Muscle of leg (tissue), 11 donors: ENCODE data around the gene SLC28A1. TPM values are rescaled to one million over a fixed set of nuclear protein-coding genes. Genes with fewer than 3 reads are reported as not detected.

Experiments used
- DNase-seq: peaks from one replicate; pipeline ENCODE4 v3.0.0; 2013
- H3K27ac ChIP-seq: one replicate; pipeline ENCODE4 v1.5.1; 2013; ENCODE audit warnings: mild to moderate bottlenecking, low read length, control low read depth
- H3K27me3 ChIP-seq: one replicate; pipeline ENCODE4 v1.6.1; 2013; ENCODE audit warnings: low read length; ENCODE audit not compliant: control insufficient read depth, insufficient read depth
- H3K36me3 ChIP-seq: one replicate; pipeline ENCODE4 v1.6.1; 2013; ENCODE audit warnings: low read length; ENCODE audit not compliant: control insufficient read depth, insufficient read depth
- H3K4me1 ChIP-seq: one replicate; pipeline ENCODE4 v1.6.1; 2013; ENCODE audit warnings: low read length; ENCODE audit not compliant: control insufficient read depth, insufficient read depth
- H3K4me3 ChIP-seq: one replicate; pipeline ENCODE4 v1.5.1; 2013; ENCODE audit warnings: low read length, control low read depth
- H3K9me3 ChIP-seq: replicated peaks from 2 replicates; pipeline ENCODE4 v1.6.1; 2013; ENCODE audit warnings: low read depth, low read length; ENCODE audit not compliant: control insufficient read depth
- WGBS: methylation state at CpG from one replicate; pipeline ENCODE4 v1.1.5; 2013; ENCODE audit warnings: missing lambda C conversion rate; ENCODE audit not compliant: insufficient coverage; 5-methylcytosine and 5-hydroxymethylcytosine counted together
- polyA plus RNA-seq, 8 donors: library from polyadenylated mRNA; unstranded; fragments of 120-200 nt; gene quantifications; one replicate each; pipeline versions ENCODE4 v1.2.1 to v1.2.3, GENCODE V29; 2013; ENCODE audit warnings: inconsistent platforms in 1 of 8, low replicate concordance in 1 of 8; ENCODE audit not compliant: insufficient read length in 8 of 8, insufficient read depth in 1 of 8
- total RNA-seq: library from RNA; stranded (reverse); fragments of 120-200 nt; gene quantifications from one replicate; pipeline ENCODE4 v1.2.4, GENCODE V29; 2013

SLC28A1 gene
- total and polyA plus RNA-seq, 9 donors = 0.25 to 1.5 (median 0.36) TPM

- no peaks in the 10 kb centered on the region for H3K9me3 ChIP-seq
- DNase-seq = no peak
- no peak overlapping the region for H3K27ac ChIP-seq
- H3K4me3 ChIP-seq = no peak overlapping the region
- peaks cover 4% of the 10 kb centered on the region for H3K27me3 ChIP-seq
- peaks cover 8% of the 10 kb centered on the region for H3K4me1 ChIP-seq
- no peaks in the 10 kb centered on the region for H3K36me3 ChIP-seq
- WGBS = 95% methylated on average over 8 of the region's 10 CpGs
These were observed 8.4 kb downstream of the SLC28A1 start for GRCh38 chr15:84892786-84893307.

- H3K36me3 ChIP-seq = no peaks in the 10 kb centered on the region
- no peaks in the 10 kb centered on the region for H3K9me3 ChIP-seq
- no peak overlapping the region for H3K27ac ChIP-seq
- H3K4me3 ChIP-seq = no peak overlapping the region
- DNase-seq = no peak
- H3K4me1 ChIP-seq = peaks cover 5% of the 10 kb centered on the region
- H3K27me3 ChIP-seq = peaks cover 4% of the 10 kb centered on the region
- 91% methylated on average over 10 of the region's 10 CpGs for WGBS
These were observed 9.1 kb downstream of the SLC28A1 start for GRCh38 chr15:84893607-84894006.

GRCh38 chr15:84894736-84895425 is 10.4 kb downstream of the SLC28A1 start:
- Histone ChIP-seq H3K36me3 (no peaks in the 10 kb centered on the region), H3K27ac (no peak overlapping the region), H3K9me3 (no peaks in the 10 kb centered on the region), H3K27me3 (peaks cover 4% of the 10 kb centered on the region), H3K4me1 (no peaks in the 10 kb centered on the region), H3K4me3 (no peak overlapping the region)
- 78% methylated on average over 6 of the region's 12 CpGs for WGBS
- DNase-seq = no peak

- WGBS = 28% methylated on average over 3 of the region's 4 CpGs
- H3K27ac ChIP-seq = no peak overlapping the region
- DNase-seq = no peak
- H3K4me3 ChIP-seq = no peak overlapping the region
- H3K4me1 ChIP-seq = peaks cover 1% of the 10 kb centered on the region
- H3K27me3 ChIP-seq = peaks cover 4% of the 10 kb centered on the region
- H3K9me3 ChIP-seq = peaks cover 5% of the 10 kb centered on the region
- no peaks in the 10 kb centered on the region for H3K36me3 ChIP-seq
These were observed 14.3 kb downstream of the SLC28A1 start for GRCh38 chr15:84898761-84899160.

GRCh38 chr15:84899750-84900149 is 15.3 kb downstream of the SLC28A1 start:
- no peaks in the 10 kb centered on the region for H3K36me3 ChIP-seq
- H3K4me3 ChIP-seq = no peak overlapping the region
- H3K27ac ChIP-seq = no peak overlapping the region
- 87% methylated on average over 6 of the region's 7 CpGs for WGBS
- H3K27me3 ChIP-seq = peaks cover 4% of the 10 kb centered on the region
- peaks cover 11% of the 10 kb centered on the region for H3K4me1 ChIP-seq
- no peak for DNase-seq
- peaks cover 5% of the 10 kb centered on the region for H3K9me3 ChIP-seq

- WGBS = no CpG with 5 or more reads among the region's 2 CpGs
- H3K27ac ChIP-seq = no peak overlapping the region
- peaks cover 5% of the 10 kb centered on the region for H3K9me3 ChIP-seq
- H3K4me1 ChIP-seq = peaks cover 21% of the 10 kb centered on the region
- H3K27me3 ChIP-seq = no peaks in the 10 kb centered on the region
- no peaks in the 10 kb centered on the region for H3K36me3 ChIP-seq
- H3K4me3 ChIP-seq = no peak overlapping the region
- no peak for DNase-seq
These were observed 17.1 kb downstream of the SLC28A1 start for GRCh38 chr15:84901540-84901939.

- WGBS = no CpG with 5 or more reads among the region's 2 CpGs
- H3K27ac ChIP-seq = peak overlapping the region; percentile 71
- peaks cover 24% of the 10 kb centered on the region for H3K4me1 ChIP-seq
- H3K4me3 ChIP-seq = no peak overlapping the region
- no peak for DNase-seq
- peaks cover 5% of the 10 kb centered on the region for H3K9me3 ChIP-seq
- H3K36me3 ChIP-seq = no peaks in the 10 kb centered on the region
- H3K27me3 ChIP-seq = no peaks in the 10 kb centered on the region
These were observed 19.3 kb downstream of the SLC28A1 start for GRCh38 chr15:84903751-84904150.

- Histone ChIP-seq H3K27ac (peak overlapping the region; percentile 71), H3K4me3 (no peak overlapping the region), H3K36me3 (no peaks in the 10 kb centered on the region), H3K9me3 (peaks cover 5% of the 10 kb centered on the region), H3K27me3 (no peaks in the 10 kb centered on the region), H3K4me1 (peaks cover 24% of the 10 kb centered on the region)
- WGBS = 40% methylated on average over 1 of the region's 2 CpGs
- peak; percentile 89 for DNase-seq
These were observed 20.0 kb downstream of the SLC28A1 start for GRCh38 chr15:84904419-84904818.

GRCh38 chr15:84905016-84905916 is 20.8 kb downstream of the SLC28A1 start:
- peak overlapping the region; percentile 6 for H3K27ac ChIP-seq
- no peaks in the 10 kb centered on the region for H3K36me3 ChIP-seq
- H3K4me1 ChIP-seq = peaks cover 26% of the 10 kb centered on the region
- no peak for DNase-seq
- H3K27me3 ChIP-seq = no peaks in the 10 kb centered on the region
- H3K4me3 ChIP-seq = no peak overlapping the region
- peaks cover 5% of the 10 kb centered on the region for H3K9me3 ChIP-seq
- WGBS = 76% methylated on average over 14 of the region's 15 CpGs

- Histone ChIP-seq H3K36me3 (no peaks in the 10 kb centered on the region), H3K9me3 (no peaks in the 10 kb centered on the region), H3K27ac (no peak overlapping the region), H3K4me1 (peaks cover 47% of the 10 kb centered on the region), H3K27me3 (no peaks in the 10 kb centered on the region), H3K4me3 (no peak overlapping the region)
- no peak for DNase-seq
- WGBS = 83% methylated on average over 2 of the region's 4 CpGs
These were observed 23.3 kb downstream of the SLC28A1 start for GRCh38 chr15:84907731-84908130.
